ENCODE results near the gene MLLT1. TPM values are rescaled to one million over a fixed set of nuclear protein-coding genes. Genes with fewer than 3 reads are reported as not detected.

The MLLT1 gene
- total and polyA plus RNA-seq, 2 donors (not counting 1 experiment from before 2014, with no cell fraction given), result 6.4 to 13.7 TPM

GRCh38 chr19:6273701-6274601, 5.8 kb downstream of the MLLT1 start:
- peaks cover 83% of the 10 kb centered on the region for H3K79me2 ChIP-seq (ENCODE audit: control insufficient read depth, insufficient read depth, low read length)
- peak overlapping the region; percentile 60 for H3K9ac ChIP-seq (ENCODE audit: insufficient read depth, low read length)
- peak overlapping the region; percentile 13 to 49 (median 26) for H3K4me3 ChIP-seq (replicated peaks in 1 of 4; ENCODE audit: control extremely low read depth in 1 of 4, insufficient read depth in 1 of 4, low read depth in 3 of 4, low read length in 4 of 4)
- H3K36me3 ChIP-seq (ENCODE audit: control insufficient read depth, insufficient read depth, low read length), result peaks cover 8% of the 10 kb centered on the region
- no peak overlapping the region for H2AFZ ChIP-seq (ENCODE audit: low read length)
- DNase-seq (ENCODE audit: low read depth in 2 of 2), result peak; percentile 91
- H3K4me1 ChIP-seq (ENCODE audit: control insufficient read depth, extremely low read depth, insufficient read depth, low read length), result peaks cover 55% of the 10 kb centered on the region
- TF ChIP-seq CTCF (conservative IDR thresholded peaks at IDR 0.05 in 1 of 2, IDR thresholded peaks at IDR 0.05 in 1 of 2; ENCODE audit: low read depth in 1 of 2, low read length in 2 of 2) (no peak), EZH2 (IDR thresholded peaks at IDR 0.05; ENCODE audit: low read length, missing control alignments) (no peak)
- H4K20me1 ChIP-seq (ENCODE audit: control insufficient read depth, extremely low read depth, insufficient read depth, low read length), result no peaks in the 10 kb centered on the region
- no peaks in the 10 kb centered on the region for H3K9me3 ChIP-seq (ENCODE audit: control insufficient read depth, insufficient read depth, low read depth, low read length)
- H3K27me3 ChIP-seq (ENCODE audit: control insufficient read depth, insufficient read depth, low read length), result no peaks in the 10 kb centered on the region
- H3K4me2 ChIP-seq (ENCODE audit: extremely low read depth, insufficient read depth, low read length), result peak overlapping the region; percentile 89
- peak overlapping the region; percentile 96 for H3K27ac ChIP-seq (ENCODE audit: insufficient read depth, low read length)

GRCh38 chr19:6272913-6273600, 6.7 kb downstream of the MLLT1 start:
- Histone ChIP-seq H2AFZ (ENCODE audit: low read length) (no peak overlapping the region), H3K79me2 (ENCODE audit: control insufficient read depth, insufficient read depth, low read length) (peaks cover 81% of the 10 kb centered on the region), H3K9ac (ENCODE audit: insufficient read depth, low read length) (peak overlapping the region; percentile 39), H3K4me2 (ENCODE audit: extremely low read depth, insufficient read depth, low read length) (peak overlapping the region; percentile 89), H3K9me3 (ENCODE audit: control insufficient read depth, insufficient read depth, low read depth, low read length) (no peaks in the 10 kb centered on the region), H3K4me3 (replicated peaks in 1 of 4; ENCODE audit: control extremely low read depth in 1 of 4, insufficient read depth in 1 of 4, low read depth in 3 of 4, low read length in 4 of 4) (peak overlapping the region; percentile 13 to 49 (median 25)), H4K20me1 (ENCODE audit: control insufficient read depth, extremely low read depth, insufficient read depth, low read length) (no peaks in the 10 kb centered on the region), H3K27me3 (ENCODE audit: control insufficient read depth, insufficient read depth, low read length) (no peaks in the 10 kb centered on the region), H3K36me3 (ENCODE audit: control insufficient read depth, insufficient read depth, low read length) (peaks cover 10% of the 10 kb centered on the region), H3K27ac (ENCODE audit: insufficient read depth, low read length) (peak overlapping the region; percentile 96), H3K4me1 (ENCODE audit: control insufficient read depth, extremely low read depth, insufficient read depth, low read length) (peaks cover 55% of the 10 kb centered on the region)
- DNase-seq (ENCODE audit: low read depth in 2 of 2), result no peak
- TF ChIP-seq CTCF (conservative IDR thresholded peaks at IDR 0.05 in 1 of 2, IDR thresholded peaks at IDR 0.05 in 1 of 2; ENCODE audit: low read depth in 1 of 2, low read length in 2 of 2) (no peak), EZH2 (IDR thresholded peaks at IDR 0.05; ENCODE audit: low read length, missing control alignments) (no peak)

DNA sequence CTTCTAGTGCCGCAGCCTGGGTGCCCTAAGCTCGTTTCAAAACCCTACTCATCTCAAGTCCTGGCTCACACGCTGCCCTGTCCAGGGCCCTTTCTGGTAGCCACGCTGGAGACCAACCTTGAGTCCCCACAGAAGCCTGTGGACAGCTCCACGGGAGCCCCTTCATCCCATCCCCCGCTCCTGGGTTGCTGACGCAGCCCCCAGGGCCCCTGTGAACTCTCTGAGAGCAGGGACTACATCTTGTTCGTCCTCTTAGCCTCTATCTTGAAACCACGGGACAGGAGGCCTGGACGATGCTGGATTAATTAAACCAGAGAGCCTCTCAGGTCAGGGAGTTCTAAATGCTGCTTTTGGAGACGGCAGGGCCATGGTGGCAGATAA, 7.4 kb downstream of the MLLT1 start:
- Histone ChIP-seq H3K4me2 (ENCODE audit: extremely low read depth, insufficient read depth, low read length) (peak overlapping the region; percentile 89), H3K4me1 (ENCODE audit: control insufficient read depth, extremely low read depth, insufficient read depth, low read length) (peaks cover 51% of the 10 kb centered on the region), H3K79me2 (ENCODE audit: control insufficient read depth, insufficient read depth, low read length) (peaks cover 81% of the 10 kb centered on the region), H3K9ac (ENCODE audit: insufficient read depth, low read length) (peak overlapping the region; percentile 69), H4K20me1 (ENCODE audit: control insufficient read depth, extremely low read depth, insufficient read depth, low read length) (no peaks in the 10 kb centered on the region), H3K9me3 (ENCODE audit: control insufficient read depth, insufficient read depth, low read depth, low read length) (no peaks in the 10 kb centered on the region), H3K27ac (ENCODE audit: insufficient read depth, low read length) (peak overlapping the region; percentile 96), H2AFZ (ENCODE audit: low read length) (no peak overlapping the region), H3K4me3 (replicated peaks in 1 of 4; ENCODE audit: control extremely low read depth in 1 of 4, insufficient read depth in 1 of 4, low read depth in 3 of 4, low read length in 4 of 4) (peak overlapping the region in 1 of 4 experiments; percentile 36), H3K27me3 (ENCODE audit: control insufficient read depth, insufficient read depth, low read length) (no peaks in the 10 kb centered on the region), H3K36me3 (ENCODE audit: control insufficient read depth, insufficient read depth, low read length) (peaks cover 10% of the 10 kb centered on the region)
- TF ChIP-seq EZH2 (IDR thresholded peaks at IDR 0.05; ENCODE audit: low read length, missing control alignments) (no peak), CTCF (conservative IDR thresholded peaks at IDR 0.05 in 1 of 2, IDR thresholded peaks at IDR 0.05 in 1 of 2; ENCODE audit: low read depth in 1 of 2, low read length in 2 of 2) (no peak)
- DNase-seq (ENCODE audit: low read depth in 2 of 2), result no peak

Data from fibroblast of lung (primary cell).